H1 (cell line): Measurements from ENCODE around the gene CACNB4. TPM values are rescaled to one million over a fixed set of nuclear protein-coding genes. Genes with fewer than 3 reads are reported as not detected.
A peak's percentile ranks its signal among the peaks of the same experiment; 100 is the strongest.

Experiments
- CTCF ChIA-PET: fragments of 300-600 bp; sonication (Branson Sonifier 250); formaldehyde crosslinking; loops from one replicate; lab custom pipeline; 2021; ENCODE audit not compliant: partially characterized antibody; lab: Charles Lee
- POLR2A ChIA-PET: fragments of 300-600 bp; sonication (Branson Sonifier 250); formaldehyde crosslinking; loops from one replicate; lab custom pipeline; 2021; ENCODE audit warnings: inconsistent platforms; ENCODE audit not compliant: partially characterized antibody; lab: Charles Lee
- DNase-seq, 2 experiments: peaks; one replicate each; pipeline versions ENCODE4 v3.0.0 to v3.0.0-alpha.2; 2010 to 2022; ENCODE audit warnings: low spot score in 2 of 2, low read depth in 1 of 2, mixed read lengths in 1 of 2
- FAIRE-seq: peaks from 2 replicates; lab custom pipeline; 2011; peaks lifted over from hg19 to GRCh38; lab: Jason Lieb, UNC
- H2AFZ ChIP-seq: 2 replicates; pipeline ENCODE4 v1.8.1; 2012; ENCODE audit warnings: low read length, inconsistent platforms
- H2AK5ac ChIP-seq: 2 replicates; pipeline ENCODE4 v1.6.1; 2013; ENCODE audit warnings: low read depth, low read length
- H2BK120ac ChIP-seq: replicated peaks from 2 replicates; pipeline ENCODE3; 2013; ENCODE audit warnings: low read depth, low read length, inconsistent platforms
- H2BK12ac ChIP-seq: 2 replicates; pipeline ENCODE4 v1.6.1; 2013; ENCODE audit warnings: low read depth, low read length
- H2BK15ac ChIP-seq: 2 replicates; pipeline ENCODE4 v1.6.1; 2013; ENCODE audit warnings: low read length
- H2BK20ac ChIP-seq: 2 replicates; pipeline ENCODE4 v1.6.1; 2013; ENCODE audit warnings: low read length
- H2BK5ac ChIP-seq: 2 replicates; pipeline ENCODE4 v1.6.1; 2013; ENCODE audit warnings: low read depth, low read length
- H3K14ac ChIP-seq: 2 replicates; pipeline ENCODE4 v1.6.1; 2013; ENCODE audit warnings: inconsistent platforms; ENCODE audit not compliant: insufficient read length
- H3K18ac ChIP-seq: 2 replicates; pipeline ENCODE4 v1.6.1; 2013; ENCODE audit warnings: low read length; ENCODE audit errors: extremely low read depth
- H3K23ac ChIP-seq: 2 replicates; pipeline ENCODE4 v1.6.1; 2013; ENCODE audit warnings: inconsistent platforms; ENCODE audit not compliant: insufficient read length
- H3K23me2 ChIP-seq: 2 replicates; pipeline ENCODE4 v1.6.1; 2013; ENCODE audit warnings: low read depth, low read length
- H3K27ac ChIP-seq: 2 replicates; pipeline ENCODE4 v1.6.1; 2011; ENCODE audit warnings: low read depth, low read length, inconsistent platforms
- H3K27me3 ChIP-seq, 4 experiments: replicated peaks in 1 of 4; 1 replicate in 1 of 4; 2 replicates in 3 of 4; pipeline versions ENCODE4 v1.6.1 to v1.8.1; 2011 to 2013; ENCODE audit warnings: low read length in 3 of 4, mild to moderate bottlenecking in 3 of 4, inconsistent platforms in 2 of 4, mixed read lengths in 2 of 4, moderate library complexity in 1 of 4; ENCODE audit not compliant: control insufficient read depth in 3 of 4, insufficient read depth in 3 of 4; ENCODE audit errors: extremely low read depth in 1 of 4
- H3K36me3 ChIP-seq, 4 experiments: 2 replicates each; pipeline versions ENCODE4 v1.6.1 to v1.8.1; 2011 to 2013; ENCODE audit warnings: mild to moderate bottlenecking in 4 of 4, low read length in 3 of 4, moderate library complexity in 2 of 4, control low read depth in 1 of 4, inconsistent platforms in 1 of 4; ENCODE audit not compliant: insufficient read depth in 4 of 4, control insufficient read depth in 2 of 4
- H3K4ac ChIP-seq: replicated peaks from 2 replicates; pipeline ENCODE3; 2013; ENCODE audit warnings: low read length, low read depth, mixed read lengths, inconsistent platforms; ENCODE audit not compliant: insufficient read length
- H3K4me1 ChIP-seq, 4 experiments: replicated peaks in 1 of 4; 1 replicate in 1 of 4; 2 replicates in 3 of 4; pipeline versions ENCODE4 v1.6.1 to v1.8.1; 2011 to 2013; ENCODE audit warnings: low read length in 3 of 4, inconsistent platforms in 2 of 4, mixed read lengths in 1 of 4; ENCODE audit not compliant: insufficient read depth in 4 of 4, control insufficient read depth in 3 of 4
- H3K4me2 ChIP-seq, 2 experiments: 2 replicates each; pipeline versions ENCODE4 v1.6.1 to v1.8.1; 2011 to 2013; ENCODE audit warnings: low read depth in 2 of 2, low read length in 2 of 2, control low read depth in 1 of 2, inconsistent platforms in 1 of 2, mild to moderate bottlenecking in 1 of 2; ENCODE audit not compliant: insufficient read depth in 1 of 2
- H3K4me3 ChIP-seq, 4 experiments: fragments of 200-600, 300-600 bp in 1 of 4; sonication (generic), shearing (Covaris generic), sonication (Bioruptor Twin) in 1 of 4; 2 replicates each; pipeline versions ENCODE4 v1.5.1 to v1.8.1; 2011 to 2016; ENCODE audit warnings: low read length in 4 of 4, low read depth in 3 of 4, control low read depth in 2 of 4, inconsistent platforms in 2 of 4, mild to moderate bottlenecking in 2 of 4, mixed read lengths in 1 of 4, moderate library complexity in 1 of 4; ENCODE audit not compliant: insufficient read depth in 2 of 4; ENCODE audit errors: extremely low read depth in 1 of 4
- H3K56ac ChIP-seq: replicated peaks from 2 replicates; pipeline ENCODE3; 2013; ENCODE audit warnings: low read depth, mild to moderate bottlenecking, mixed read lengths, low read length, inconsistent platforms; ENCODE audit not compliant: insufficient read length
- H3K79me1 ChIP-seq: 2 replicates; pipeline ENCODE4 v1.6.1; 2013; ENCODE audit warnings: low read depth, low read length, control low read depth
- H3K79me2 ChIP-seq, 2 experiments: 2 replicates each; pipeline versions ENCODE4 v1.6.1 to v1.8.1; 2012 to 2013; ENCODE audit warnings: low read length in 2 of 2, mild to moderate bottlenecking in 2 of 2, inconsistent platforms in 1 of 2; ENCODE audit not compliant: insufficient read depth in 2 of 2, control insufficient read depth in 1 of 2
- H3K9ac ChIP-seq, 4 experiments: replicated peaks in 1 of 4; 1 replicate in 1 of 4; 2 replicates in 3 of 4; pipeline versions ENCODE4 v1.6.1 to v1.8.1; 2011 to 2013; ENCODE audit warnings: low read depth in 3 of 4, low read length in 3 of 4, control low read depth in 2 of 4, mild to moderate bottlenecking in 2 of 4, moderate library complexity in 2 of 4, inconsistent platforms in 1 of 4; ENCODE audit errors: extremely low read depth in 1 of 4
- H3K9me3 ChIP-seq, 2 experiments: 2 replicates each; pipeline versions ENCODE4 v1.6.1 to v1.8.1; 2012 to 2013; ENCODE audit warnings: mild to moderate bottlenecking in 2 of 2, moderate library complexity in 2 of 2, control low read depth in 1 of 2, inconsistent platforms in 1 of 2, low read depth in 1 of 2, low read length in 1 of 2, mixed read lengths in 1 of 2; ENCODE audit not compliant: insufficient read depth in 2 of 2
- H4K20me1 ChIP-seq, 2 experiments: replicated peaks in 1 of 2; 2 replicates each; pipeline versions ENCODE3 to v1.8.1; 2011 to 2013; ENCODE audit warnings: inconsistent platforms in 2 of 2, low read length in 2 of 2, mild to moderate bottlenecking in 1 of 2; ENCODE audit not compliant: insufficient read depth in 2 of 2, control insufficient read depth in 1 of 2
- H4K5ac ChIP-seq: 2 replicates; pipeline ENCODE4 v1.6.1; 2013; ENCODE audit warnings: low read length, low read depth, mixed read lengths, inconsistent platforms; ENCODE audit not compliant: insufficient read length
- H4K8ac ChIP-seq: 2 replicates; pipeline ENCODE4 v1.8.0; 2013; ENCODE audit warnings: mild to moderate bottlenecking, moderate library complexity, low read length, inconsistent platforms; ENCODE audit not compliant: insufficient read depth; ENCODE audit errors: extremely low read depth
- H4K91ac ChIP-seq: replicated peaks from 2 replicates; pipeline ENCODE3; 2013; ENCODE audit warnings: low read length, mixed read lengths, inconsistent platforms; ENCODE audit not compliant: insufficient read length
- CEBPB ChIP-seq: IDR thresholded peaks from 2 replicates; pipeline ENCODE4 v1.6.1; 2012; ENCODE audit warnings: low read depth, low read length
- CHD1 ChIP-seq: IDR thresholded peaks from 2 replicates; pipeline ENCODE4 v1.6.1; 2012; ENCODE audit warnings: low read depth, low read length, improper control_type of control experiment
- CHD2 ChIP-seq: IDR thresholded peaks from 2 replicates; pipeline ENCODE4 v1.6.1; 2012; ENCODE audit warnings: low read length, improper control_type of control experiment
- EGR1 ChIP-seq: IDR thresholded peaks from 2 replicates; pipeline ENCODE4 v1.6.1; 2011; ENCODE audit warnings: low read depth, low read length, borderline replicate concordance
- GABPA ChIP-seq: IDR thresholded peaks from 2 replicates; pipeline ENCODE4 v1.6.1; 2011; ENCODE audit warnings: mild to moderate bottlenecking, low read length, moderate library complexity, borderline replicate concordance; ENCODE audit not compliant: insufficient read depth
- JUN ChIP-seq: IDR thresholded peaks from 2 replicates; pipeline ENCODE4 v1.6.1; 2011; ENCODE audit warnings: low read depth, mild to moderate bottlenecking, improper control_type of control experiment, low read length
- NRF1 ChIP-seq: IDR thresholded peaks from 2 replicates; pipeline ENCODE4 v1.6.1; 2011; ENCODE audit warnings: mild to moderate bottlenecking, low read depth, low read length, improper control_type of control experiment
- RNF2 ChIP-seq: fragments of 200-900, 300-1000 bp; sonication (generic); IDR thresholded peaks from 2 replicates; pipeline ENCODE4 v1.7.1; 2016; ENCODE audit warnings: borderline replicate concordance, low read depth, mild to moderate bottlenecking, antibody characterized with exemption, low read length; ENCODE audit not compliant: poor library complexity, severe bottlenecking; ENCODE audit errors: missing control alignments
- SIN3A ChIP-seq, 2 experiments: IDR thresholded peaks in 1 of 2; conservative IDR thresholded peaks in 1 of 2; 2 replicates each; pipeline ENCODE4 v1.6.1; 2011 to 2012; ENCODE audit warnings: low read length in 2 of 2, improper control_type of control experiment in 1 of 2, low read depth in 1 of 2, mild to moderate bottlenecking in 1 of 2
- USF2 ChIP-seq: IDR thresholded peaks from 2 replicates; pipeline ENCODE4 v1.6.1; 2011; ENCODE audit warnings: low read length, improper control_type of control experiment
- WGBS, 2 experiments: shearing (Covaris generic) in 1 of 2; methylation state at CpG; one replicate each; pipeline versions ENCODE4 v1.1.6 to v1.1.7; 2013 to 2015; ENCODE audit warnings: low lambda C conversion rate in 2 of 2, mixed read lengths in 2 of 2, inconsistent platforms in 1 of 2, low coverage in 1 of 2, missing lambda C conversion rate in 1 of 2; ENCODE audit not compliant: insufficient replicate concordance in 2 of 2, insufficient coverage in 1 of 2, insufficient read length in 1 of 2; ENCODE audit errors: extremely low coverage in 1 of 2, missing lambda C conversion rate in 1 of 2; 5-methylcytosine and 5-hydroxymethylcytosine counted together
- polyA plus RNA-seq, 7 experiments: library from polyadenylated mRNA; depleted of rRNA in 3 of 7; stranded (reverse) in 5 of 7; unstranded in 2 of 7; fragments of >200 nt in 5 of 7; fragments of 200-250 nt in 2 of 7; gene quantifications; 1 replicate in 5 of 7; 2 replicates in 1 of 7; 4 replicates in 1 of 7; pipeline versions ENCODE4 v1.2.1 to v1.2.3, GENCODE V29; 2011 to 2013; ENCODE audit warnings: missing spikeins in 2 of 7, mixed read lengths in 2 of 7
- total RNA-seq: library from RNA; stranded (reverse); fragmentation: NEBNext Ultra II Directional; extraction: Animal tissue kit (Norgen Biotek cat#: 25700); gene quantifications from 2 replicates; pipeline ENCODE4 v1.2.1, GENCODE V29; 2021

CACNB4 gene
- total and polyA plus RNA-seq, 2 of the 8 experiments (the other 6 are each of a cell fraction or from before 2014, with no cell fraction given): 2.0 to 4.0 TPM

- H3K27ac ChIP-seq: no peak overlapping the region
- H4K8ac ChIP-seq: no peak overlapping the region
- no peak overlapping the region for H2BK12ac ChIP-seq
- H3K79me2 ChIP-seq: no peaks in the 10 kb centered on the region
- H3K4me1 ChIP-seq: peaks cover 3 to 12% (median 9%) of the 10 kb centered on the region in 4 experiments; a peak in 6 of 7 replicates
- no peak overlapping the region for H3K18ac ChIP-seq
- no peaks in the 10 kb centered on the region for H3K9me3 ChIP-seq
- H4K5ac ChIP-seq: no peak overlapping the region
- peak overlapping the region; percentile 73; the same call in 1 of the 2 replicates for H2BK15ac ChIP-seq
- peaks cover 0 to 18% (median 8%) of the 10 kb centered on the region in 4 experiments; a peak in 5 of 7 replicates for H3K27me3 ChIP-seq
- H3K4me2 ChIP-seq: no peak overlapping the region
- H3K14ac ChIP-seq: no peak overlapping the region
- no peak overlapping the region for H2BK120ac ChIP-seq
- H4K20me1 ChIP-seq: peaks cover 0 to 2% of the 10 kb centered on the region in 2 experiments
- no peaks in the 10 kb centered on the region for H3K79me1 ChIP-seq
- H2BK5ac ChIP-seq: no peak overlapping the region
- H3K23me2 ChIP-seq: no peaks in the 10 kb centered on the region
- peak overlapping the region; percentile 61; the same call in 1 of the 2 replicates for H2AK5ac ChIP-seq
- FAIRE-seq (no peak), DNase-seq (no peak)
- H4K91ac ChIP-seq: no peak overlapping the region
- ChIA-PET POLR2A (interaction anchor here (1.3 kb wide), 1 partner anchor 10 kb away, joined by 4 read pairs; no protein-coding TSS in a partner anchor), CTCF (interaction anchor here (0.6 to 9.5 kb wide), 30 partner anchors 9 to 597 kb away, joined by 3 to 95 read pairs (median 4); partner anchors contain the start of gene STAM2)
- H3K36me3 ChIP-seq: no peaks in the 10 kb centered on the region
- 83% methylated on average over 5 of the region's 5 CpGs; no CpG with 5 or more reads in 1 of the 2 experiments for WGBS, 2 experiments
- no peak overlapping the region for H2AFZ ChIP-seq
- no peak overlapping the region for H3K4me3 ChIP-seq
- 0 out of 2 replicates have a peak overlapping the region, but pooled peaks have one; percentile 28 for H2BK20ac ChIP-seq
- no peak overlapping the region for H3K9ac ChIP-seq
- no peak overlapping the region for H3K56ac ChIP-seq
- H3K23ac ChIP-seq: no peak overlapping the region
- no peak overlapping the region for H3K4ac ChIP-seq
- TF ChIP-seq RNF2 (no peak), EGR1 (no peak), GABPA (no peak), CEBPB (no peak), SIN3A (conservative IDR thresholded peaks at IDR 0.05 in 1 of 2, IDR thresholded peaks at IDR 0.05 in 1 of 2; ENCODE audit: low read depth in 1 of 2, low read length in 2 of 2) (no peak), CHD1 (no peak), USF2 (no peak), NRF1 (no peak), CHD2 (no peak), JUN (no peak)
These were observed 60.3 kb downstream of the CACNB4 start for GRCh38 chr2:152038441-152038958.
